Cardiac muscle cell (in vitro differentiated cells and primary cell): ENCODE data around the gene AHDC1. TPM values are rescaled to one million over a fixed set of nuclear protein-coding genes. Genes with fewer than 3 reads are reported as not detected.

ENCODE experiments used
- DNase-seq, 2 donors: peaks; one replicate each; pipeline versions ENCODE4 v3.0.0 to v3.0.0-alpha.2; 2010 to 2017; ENCODE audit warnings: low read depth in 1 of 2, low spot score in 1 of 2
- H3K27ac ChIP-seq: fragments of 200-600 bp; sonication (generic); 2 replicates; pipeline ENCODE4 v1.5.1; 2016
- H3K27me3 ChIP-seq: fragments of 200-600 bp; sonication (generic); 2 replicates; pipeline ENCODE4 v1.6.0; 2016; ENCODE audit warnings: control low read depth
- H3K36me3 ChIP-seq: fragments of 200-600 bp; sonication (generic); 2 replicates; pipeline ENCODE4 v1.5.1; 2016; ENCODE audit warnings: control low read depth
- H3K4me1 ChIP-seq: fragments of 200-600 bp; sonication (generic); 2 replicates; pipeline ENCODE4 v1.8.1; 2017; ENCODE audit warnings: low read depth, mild to moderate bottlenecking, mixed run types
- H3K4me3 ChIP-seq: fragments of 200-600 bp; sonication (generic); 2 replicates; pipeline ENCODE4 v1.5.1; 2016; ENCODE audit warnings: mild to moderate bottlenecking
- H3K9me3 ChIP-seq: fragments of 200-600 bp; sonication (generic); 2 replicates; pipeline ENCODE4 v1.5.1; 2017; ENCODE audit warnings: low read depth, mild to moderate bottlenecking, control low read depth
- polyA plus RNA-seq: library from polyadenylated mRNA; unstranded; fragments of >200 nt; fragmentation: Nextera tagmentation; extraction: Ambion mirVana; gene quantifications from 2 replicates; pipeline ENCODE4 v1.2.1, GENCODE V29; 2016
- total RNA-seq: library from RNA; depleted of rRNA; stranded (reverse); fragments of >200 nt; gene quantifications from 2 replicates; pipeline ENCODE4 v1.2.3, GENCODE V29; 2016
- TF ChIP-seq, protein P1 (sequence below): IDR thresholded peaks from 2 replicates; pipeline ENCODE4 v1.5.1; 2012; ENCODE audit warnings: low read depth, mild to moderate bottlenecking, low read length

AHDC1 gene
- total and polyA plus RNA-seq, 2 experiments from 2014 or later, result 16.3 to 58.1 TPM

- TF ChIP-seq, protein P1, sequence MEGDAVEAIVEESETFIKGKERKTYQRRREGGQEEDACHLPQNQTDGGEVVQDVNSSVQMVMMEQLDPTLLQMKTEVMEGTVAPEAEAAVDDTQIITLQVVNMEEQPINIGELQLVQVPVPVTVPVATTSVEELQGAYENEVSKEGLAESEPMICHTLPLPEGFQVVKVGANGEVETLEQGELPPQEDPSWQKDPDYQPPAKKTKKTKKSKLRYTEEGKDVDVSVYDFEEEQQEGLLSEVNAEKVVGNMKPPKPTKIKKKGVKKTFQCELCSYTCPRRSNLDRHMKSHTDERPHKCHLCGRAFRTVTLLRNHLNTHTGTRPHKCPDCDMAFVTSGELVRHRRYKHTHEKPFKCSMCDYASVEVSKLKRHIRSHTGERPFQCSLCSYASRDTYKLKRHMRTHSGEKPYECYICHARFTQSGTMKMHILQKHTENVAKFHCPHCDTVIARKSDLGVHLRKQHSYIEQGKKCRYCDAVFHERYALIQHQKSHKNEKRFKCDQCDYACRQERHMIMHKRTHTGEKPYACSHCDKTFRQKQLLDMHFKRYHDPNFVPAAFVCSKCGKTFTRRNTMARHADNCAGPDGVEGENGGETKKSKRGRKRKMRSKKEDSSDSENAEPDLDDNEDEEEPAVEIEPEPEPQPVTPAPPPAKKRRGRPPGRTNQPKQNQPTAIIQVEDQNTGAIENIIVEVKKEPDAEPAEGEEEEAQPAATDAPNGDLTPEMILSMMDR, result no peak
- Histone ChIP-seq H3K9me3 (no peaks in the 10 kb centered on the region), H3K27me3 (no peaks in the 10 kb centered on the region), H3K4me1 (peaks cover 90% of the 10 kb centered on the region), H3K4me3 (no peak overlapping the region), H3K27ac (peak overlapping the region; percentile 63), H3K36me3 (no peaks in the 10 kb centered on the region)
- DNase-seq, result no peak
Observed at GRCh38 chr1:27566462-27567145, 37.3 kb downstream of the AHDC1 start.

GRCh38 chr1:27564710-27565649 is 39.0 kb downstream of the AHDC1 start:
- no peak for DNase-seq
- H3K27me3 ChIP-seq, result no peaks in the 10 kb centered on the region
- TF ChIP-seq, protein P1, result no peak
- no peaks in the 10 kb centered on the region for H3K36me3 ChIP-seq
- no peaks in the 10 kb centered on the region for H3K9me3 ChIP-seq
- H3K4me3 ChIP-seq, result no peak overlapping the region
- H3K27ac ChIP-seq, result peak overlapping the region; percentile 88
- peaks cover 90% of the 10 kb centered on the region for H3K4me1 ChIP-seq

GRCh38 chr1:27563591-27564471 is 40.1 kb downstream of the AHDC1 start:
- TF ChIP-seq, protein P1, result no peak
- Histone ChIP-seq H3K27me3 (no peaks in the 10 kb centered on the region), H3K36me3 (no peaks in the 10 kb centered on the region), H3K9me3 (no peaks in the 10 kb centered on the region), H3K27ac (peak overlapping the region; percentile 88), H3K4me1 (peaks cover 83% of the 10 kb centered on the region), H3K4me3 (no peak overlapping the region)
- DNase-seq, result no peak

DNA sequence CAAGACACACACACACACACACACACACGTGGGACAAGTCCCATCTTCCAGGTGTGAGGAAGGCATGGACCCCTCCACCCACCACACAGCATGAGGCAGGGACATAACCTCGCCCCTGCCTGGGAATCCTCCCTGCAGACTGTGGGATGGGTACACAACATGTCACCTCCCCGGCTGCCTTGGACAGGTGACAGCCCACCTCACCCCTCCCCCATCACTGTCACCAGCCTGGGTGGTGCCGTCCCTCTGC is 40.7 kb downstream of the AHDC1 start:
- H3K27ac ChIP-seq, result peak overlapping the region; percentile 88
- H3K4me1 ChIP-seq, result peaks cover 80% of the 10 kb centered on the region

More for the DNA sequence above, 40.7 kb downstream of the AHDC1 start:
- DNase-seq, result no peak
- H3K36me3 ChIP-seq, result no peaks in the 10 kb centered on the region
- TF ChIP-seq, protein P1, result no peak
- no peaks in the 10 kb centered on the region for H3K27me3 ChIP-seq
- H3K9me3 ChIP-seq, result no peaks in the 10 kb centered on the region
- H3K4me3 ChIP-seq, result no peak overlapping the region
